Esophagus mucosa (tissue), 1 donor: ENCODE data around the gene ARMC2. TPM values are rescaled to one million over a fixed set of nuclear protein-coding genes. Genes with fewer than 3 reads are reported as not detected.

Source experiments
- total RNA-seq: library from RNA; stranded (reverse); gene quantifications from one replicate; pipeline ENCODE4 v1.2.4, GENCODE V29; 2023
- donor health status: DM: yes; HTN: yes; CAD: no.

The ARMC2 gene
- total RNA-seq, 1 donor from 2014 or later: 2.0 TPM

Other genes with a start within 250 kb of the ARMC2 start
- 8.2 TPM for gene SESN1, start 246.4 kb downstream of the ARMC2 start, total RNA-seq
- 7.6 TPM for gene CEP57L1, start 247.1 kb downstream of the ARMC2 start, total RNA-seq